ENCODE measurements around the gene ESYT2.

Gene ESYT2

DNA sequence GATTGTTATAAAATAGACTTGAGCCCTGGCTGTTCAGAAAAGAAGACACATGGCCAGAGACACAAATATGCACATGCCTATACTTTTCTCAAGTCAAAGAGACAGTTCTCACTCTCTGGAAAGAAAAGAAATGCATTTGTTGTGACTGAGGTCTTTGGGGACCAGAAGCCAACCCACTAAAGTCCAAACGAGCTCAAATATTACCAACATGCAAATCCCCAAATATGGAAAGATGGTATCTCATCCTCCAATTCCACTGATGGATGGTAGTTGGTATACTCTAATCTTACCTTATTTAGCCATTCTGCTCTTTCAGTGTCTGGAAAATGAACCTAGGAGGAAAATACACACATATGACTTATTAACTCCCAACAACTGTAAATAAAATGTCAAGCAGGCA lies 30.6 kb downstream of the ESYT2 start (continued):
- TF ChIP-seq, protein P1, sequence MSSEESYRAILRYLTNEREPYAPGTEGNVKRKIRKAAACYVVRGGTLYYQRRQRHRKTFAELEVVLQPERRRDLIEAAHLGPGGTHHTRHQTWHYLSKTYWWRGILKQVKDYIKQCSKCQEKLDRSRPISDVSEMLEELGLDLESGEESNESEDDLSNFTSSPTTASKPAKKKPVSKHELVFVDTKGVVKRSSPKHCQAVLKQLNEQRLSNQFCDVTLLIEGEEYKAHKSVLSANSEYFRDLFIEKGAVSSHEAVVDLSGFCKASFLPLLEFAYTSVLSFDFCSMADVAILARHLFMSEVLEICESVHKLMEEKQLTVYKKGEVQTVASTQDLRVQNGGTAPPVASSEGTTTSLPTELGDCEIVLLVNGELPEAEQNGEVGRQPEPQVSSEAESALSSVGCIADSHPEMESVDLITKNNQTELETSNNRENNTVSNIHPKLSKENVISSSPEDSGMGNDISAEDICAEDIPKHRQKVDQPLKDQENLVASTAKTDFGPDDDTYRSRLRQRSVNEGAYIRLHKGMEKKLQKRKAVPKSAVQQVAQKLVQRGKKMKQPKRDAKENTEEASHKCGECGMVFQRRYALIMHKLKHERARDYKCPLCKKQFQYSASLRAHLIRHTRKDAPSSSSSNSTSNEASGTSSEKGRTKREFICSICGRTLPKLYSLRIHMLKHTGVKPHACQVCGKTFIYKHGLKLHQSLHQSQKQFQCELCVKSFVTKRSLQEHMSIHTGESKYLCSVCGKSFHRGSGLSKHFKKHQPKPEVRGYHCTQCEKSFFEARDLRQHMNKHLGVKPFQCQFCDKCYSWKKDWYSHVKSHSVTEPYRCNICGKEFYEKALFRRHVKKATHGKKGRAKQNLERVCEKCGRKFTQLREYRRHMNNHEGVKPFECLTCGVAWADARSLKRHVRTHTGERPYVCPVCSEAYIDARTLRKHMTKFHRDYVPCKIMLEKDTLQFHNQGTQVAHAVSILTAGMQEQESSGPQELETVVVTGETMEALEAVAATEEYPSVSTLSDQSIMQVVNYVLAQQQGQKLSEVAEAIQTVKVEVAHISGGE (tag by site-specific recombination; conservative IDR thresholded peaks at IDR 0.05; ENCODE audit: low read depth), result no peak
- TF ChIP-seq ZNF174 (tag by site-specific recombination; IDR thresholded peaks at IDR 0.05) (no peak), ZEB2 (tag by site-specific recombination; IDR thresholded peaks at IDR 0.05) (no peak), ZNF626 (tag by site-specific recombination; IDR thresholded peaks at IDR 0.05) (no peak)

DNA sequence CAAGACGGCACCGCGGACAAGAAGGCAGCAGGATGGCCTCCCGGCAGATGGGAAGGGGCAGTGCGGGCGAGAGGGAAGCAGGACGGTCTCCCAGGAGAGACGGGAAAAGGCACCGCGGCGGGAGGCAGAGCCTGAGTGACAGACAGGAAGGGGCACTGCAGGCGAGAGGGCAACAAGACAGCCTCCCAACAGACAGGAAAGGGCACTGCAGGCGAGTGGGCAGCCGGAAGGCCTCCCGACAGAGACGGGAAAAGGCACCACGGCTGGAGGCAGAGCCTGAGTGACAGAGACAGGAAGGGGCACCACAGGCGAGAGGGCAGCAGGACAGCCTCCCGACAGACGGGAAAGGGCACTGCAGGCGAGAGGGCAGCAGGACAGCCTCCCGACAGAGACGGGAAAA lies 32.6 kb downstream of the ESYT2 start:
- Histone ChIP-seq H3K4me3 (ENCODE audit: low read depth, low read length) (no peak overlapping the region), H3K9me3 (ENCODE audit: control insufficient read depth, insufficient read depth, low read depth, low read length) (no peaks in the 10 kb centered on the region), H3K27ac (ENCODE audit: extremely low read depth, low read depth, low read length) (no peak overlapping the region), H3K36me3 (ENCODE audit: control insufficient read depth in 2 of 2, insufficient read depth in 1 of 2, low read length in 2 of 2) (peaks cover 4 to 50% of the 10 kb centered on the region in 2 experiments), H3K4me1 (ENCODE audit: control insufficient read depth, insufficient read depth, low read length) (no peaks in the 10 kb centered on the region)
- CTCF ChIA-PET, result no interaction called here
- POLR2A ChIA-PET, result no interaction called here
- TF ChIP-seq ZNF621 (tag by site-specific recombination; IDR thresholded peaks at IDR 0.05), result no peak

DNA sequence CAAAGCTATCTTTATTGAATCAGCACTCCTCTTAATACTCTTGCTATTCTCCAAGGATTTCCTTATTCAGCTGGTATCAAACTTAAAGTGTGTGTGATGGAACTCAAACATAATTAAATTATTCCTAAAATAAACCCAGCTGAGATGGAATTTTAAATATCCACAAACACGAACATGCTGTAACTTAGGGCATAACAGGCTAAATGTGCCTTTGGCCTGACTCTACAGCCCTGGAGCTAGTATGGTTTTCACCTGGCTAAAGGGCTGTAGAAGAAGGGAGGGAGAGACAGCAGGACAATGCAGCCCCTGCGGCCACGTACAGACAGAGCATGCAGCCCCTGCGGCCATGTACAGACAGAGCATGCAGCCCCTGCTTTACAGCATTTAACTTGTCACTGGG lies 34.0 kb downstream of the ESYT2 start:
- peaks cover 4 to 56% of the 10 kb centered on the region in 2 experiments for H3K36me3 ChIP-seq (ENCODE audit: control insufficient read depth in 2 of 2, insufficient read depth in 1 of 2, low read length in 2 of 2)
- CTCF ChIA-PET, result no interaction called here
- no peaks in the 10 kb centered on the region for H3K9me3 ChIP-seq (ENCODE audit: control insufficient read depth, insufficient read depth, low read depth, low read length)
- TF ChIP-seq, protein P2, sequence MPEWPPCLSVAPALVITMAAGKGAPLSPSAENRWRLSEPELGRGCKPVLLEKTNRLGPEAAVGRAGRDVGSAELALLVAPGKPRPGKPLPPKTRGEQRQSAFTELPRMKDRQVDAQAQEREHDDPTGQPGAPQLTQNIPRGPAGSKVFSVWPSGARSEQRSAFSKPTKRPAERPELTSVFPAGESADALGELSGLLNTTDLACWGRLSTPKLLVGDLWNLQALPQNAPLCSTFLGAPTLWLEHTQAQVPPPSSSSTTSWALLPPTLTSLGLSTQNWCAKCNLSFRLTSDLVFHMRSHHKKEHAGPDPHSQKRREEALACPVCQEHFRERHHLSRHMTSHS (tag by site-specific recombination; IDR thresholded peaks at IDR 0.05), result no peak
- no peak for TF ChIP-seq ZNF585B (tag by site-specific recombination; IDR thresholded peaks at IDR 0.05)
- TF ChIP-seq MYNN (tag by site-specific recombination; IDR thresholded peaks at IDR 0.05; ENCODE audit: borderline replicate concordance), result no peak
- TF ChIP-seq ZNF658 (tag by site-specific recombination; IDR thresholded peaks at IDR 0.05), result no peak
- TF ChIP-seq ZNF670 (tag by site-specific recombination; IDR thresholded peaks at IDR 0.05; ENCODE audit: low read depth), result no peak
- TF ChIP-seq ZNF654 (tag by site-specific recombination; IDR thresholded peaks at IDR 0.05; ENCODE audit: low read depth), result no peak
- TF ChIP-seq ZNF155 (tag by site-specific recombination; IDR thresholded peaks at IDR 0.05), result no peak
- TF ChIP-seq, protein P3, sequence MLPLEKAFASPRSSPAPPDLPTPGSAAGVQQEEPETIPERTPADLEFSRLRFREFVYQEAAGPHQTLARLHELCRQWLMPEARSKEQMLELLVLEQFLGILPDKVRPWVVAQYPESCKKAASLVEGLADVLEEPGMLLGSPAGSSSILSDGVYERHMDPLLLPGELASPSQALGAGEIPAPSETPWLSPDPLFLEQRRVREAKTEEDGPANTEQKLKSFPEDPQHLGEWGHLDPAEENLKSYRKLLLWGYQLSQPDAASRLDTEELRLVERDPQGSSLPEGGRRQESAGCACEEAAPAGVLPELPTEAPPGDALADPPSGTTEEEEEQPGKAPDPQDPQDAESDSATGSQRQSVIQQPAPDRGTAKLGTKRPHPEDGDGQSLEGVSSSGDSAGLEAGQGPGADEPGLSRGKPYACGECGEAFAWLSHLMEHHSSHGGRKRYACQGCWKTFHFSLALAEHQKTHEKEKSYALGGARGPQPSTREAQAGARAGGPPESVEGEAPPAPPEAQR (tag by site-specific recombination; IDR thresholded peaks at IDR 0.05), result no peak
- TF ChIP-seq ZNF837 (tag by site-specific recombination; IDR thresholded peaks at IDR 0.05), result no peak
- TF ChIP-seq, protein P4, sequence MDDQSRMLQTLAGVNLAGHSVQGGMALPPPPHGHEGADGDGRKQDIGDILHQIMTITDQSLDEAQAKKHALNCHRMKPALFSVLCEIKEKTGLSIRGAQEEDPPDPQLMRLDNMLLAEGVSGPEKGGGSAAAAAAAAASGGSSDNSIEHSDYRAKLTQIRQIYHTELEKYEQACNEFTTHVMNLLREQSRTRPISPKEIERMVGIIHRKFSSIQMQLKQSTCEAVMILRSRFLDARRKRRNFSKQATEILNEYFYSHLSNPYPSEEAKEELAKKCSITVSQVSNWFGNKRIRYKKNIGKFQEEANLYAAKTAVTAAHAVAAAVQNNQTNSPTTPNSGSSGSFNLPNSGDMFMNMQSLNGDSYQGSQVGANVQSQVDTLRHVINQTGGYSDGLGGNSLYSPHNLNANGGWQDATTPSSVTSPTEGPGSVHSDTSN (CRISPR knock-in tag; IDR thresholded peaks at IDR 0.05), result no peak
- TF ChIP-seq KLF7 (tag by site-specific recombination; IDR thresholded peaks at IDR 0.05; ENCODE audit: borderline replicate concordance), result no peak
- no peak for TF ChIP-seq ZNF37A (tag by site-specific recombination; IDR thresholded peaks at IDR 0.05)
- TF ChIP-seq, protein P5, sequence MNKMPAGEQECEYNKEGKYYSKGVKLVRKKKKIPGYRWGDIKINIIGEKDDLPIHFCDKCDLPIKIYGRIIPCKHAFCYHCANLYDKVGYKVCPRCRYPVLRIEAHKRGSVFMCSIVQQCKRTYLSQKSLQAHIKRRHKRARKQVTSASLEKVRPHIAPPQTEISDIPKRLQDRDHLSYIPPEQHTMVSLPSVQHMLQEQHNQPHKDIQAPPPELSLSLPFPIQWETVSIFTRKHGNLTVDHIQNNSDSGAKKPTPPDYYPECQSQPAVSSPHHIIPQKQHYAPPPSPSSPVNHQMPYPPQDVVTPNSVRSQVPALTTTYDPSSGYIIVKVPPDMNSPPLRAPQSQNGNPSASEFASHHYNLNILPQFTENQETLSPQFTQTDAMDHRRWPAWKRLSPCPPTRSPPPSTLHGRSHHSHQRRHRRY (tag by site-specific recombination; IDR thresholded peaks at IDR 0.05), result no peak
- H3K4me3 ChIP-seq (ENCODE audit: low read depth, low read length), result no peak overlapping the region
- POLR2A ChIA-PET, result no interaction called here
- no peak overlapping the region for H3K27ac ChIP-seq (ENCODE audit: extremely low read depth, low read depth, low read length)
- H3K4me1 ChIP-seq (ENCODE audit: control insufficient read depth, insufficient read depth, low read length), result no peaks in the 10 kb centered on the region
